Kidney (tissue), 14 donors: ENCODE results near the gene IZUMO2. TPM values are rescaled to one million over a fixed set of nuclear protein-coding genes. Genes with fewer than 3 reads are reported as not detected.

Experiments used
- DNase-seq, 5 donors: peaks; one replicate each; pipeline ENCODE4 v3.0.0-alpha.2; 2013 to 2020
- FAIRE-seq: peaks from 2 replicates; lab custom pipeline; 2012; peaks lifted over from hg19 to GRCh38; lab: Jason Lieb, UNC
- H3K27ac ChIP-seq, 2 donors: one replicate each; pipeline ENCODE4 v1.7.0; 2013; ENCODE audit warnings: low read depth in 2 of 2, low read length in 2 of 2, inconsistent platforms in 1 of 2
- H3K27me3 ChIP-seq: one replicate; pipeline ENCODE4 v1.7.1; 2013; ENCODE audit warnings: low read length, inconsistent platforms; ENCODE audit not compliant: control insufficient read depth, insufficient read depth
- H3K36me3 ChIP-seq, 3 donors: one replicate each; pipeline versions ENCODE4 v1.7.0 to v1.7.1; 2013; ENCODE audit warnings: low read length in 3 of 3, control low read depth in 1 of 3, inconsistent platforms in 1 of 3; ENCODE audit not compliant: insufficient read depth in 3 of 3, control insufficient read depth in 2 of 3
- H3K4me1 ChIP-seq, 3 donors: one replicate each; pipeline versions ENCODE4 v1.7.0 to v1.7.1; 2013; ENCODE audit warnings: low read length in 3 of 3, inconsistent platforms in 1 of 3, low read depth in 1 of 3; ENCODE audit not compliant: control insufficient read depth in 2 of 3, insufficient read depth in 2 of 3
- H3K4me3 ChIP-seq, 3 donors: one replicate each; pipeline versions ENCODE4 v1.7.0 to v1.8.1; 2013; ENCODE audit warnings: low read length in 3 of 3, control low read depth in 1 of 3, inconsistent platforms in 1 of 3
- H3K9ac ChIP-seq, 3 donors: one replicate each; pipeline versions ENCODE4 v1.7.0 to v1.7.1; 2013; ENCODE audit warnings: low read length in 3 of 3, control low read depth in 1 of 3, inconsistent platforms in 1 of 3
- H3K9me3 ChIP-seq, 3 donors: one replicate each; pipeline versions ENCODE4 v1.7.0 to v1.7.1; 2013; ENCODE audit warnings: low read length in 3 of 3, control low read depth in 1 of 3, inconsistent platforms in 1 of 3; ENCODE audit not compliant: control insufficient read depth in 2 of 3, insufficient read depth in 1 of 3
- CTCF ChIP-seq: IDR thresholded peaks from 3 replicates; pipeline ENCODE4 v1.5.1; 2012; ENCODE audit warnings: mild to moderate bottlenecking, moderate library complexity, borderline replicate concordance; ENCODE audit not compliant: insufficient read depth; ENCODE audit errors: extremely low read depth
- intact Hi-C: fragments of 100-400 bp; cut with DNase I; formaldehyde crosslinking; loops from one replicate; pipeline ENCODE4 v1.11.1; 2022
- polyA plus RNA-seq: library from polyadenylated mRNA; stranded (reverse); fragments of 350-450 nt; fragmentation: Illumina TruSeq; extraction: RNeasy Lipid Tissue Mini Kit (QIAGEN cat#74804); gene quantifications from one replicate; pipeline ENCODE4 v1.2.3, GENCODE V29; 2014; ENCODE audit warnings: low read depth, low replicate concordance; ENCODE audit not compliant: insufficient read depth
- total RNA-seq: library from RNA; stranded (reverse); fragmentation: NEBNext Ultra II Directional; extraction: Animal tissue kit (Norgen Biotek cat#: 25700); gene quantifications from one replicate; pipeline ENCODE4 v1.2.1, GENCODE V29; 2021
- donor health status: control.
- donor health status: control.
- donor health status: control.
- donor health status: control.
- donor health status: control.
- donor health status: DM: yes; HTN: yes; CAD: no.
- donor health status: Normal renal cell carcinoma (clear cell type).

Gene IZUMO2
- total and polyA plus RNA-seq, 2 donors from 2014 or later: not detected

- FAIRE-seq: no peak
These were observed 4.5 kb downstream of the IZUMO2 start for GRCh38 chr19:50158577-50158976.

GRCh38 chr19:50155520-50156109, 7.5 kb downstream of the IZUMO2 start:
- FAIRE-seq (no peak), DNase-seq (no peak)
- Histone ChIP-seq H3K36me3 (no peaks in the 10 kb centered on the region), H3K27me3 (no peaks in the 10 kb centered on the region), H3K27ac (no peak overlapping the region), H3K9me3 (peaks cover 0 to 5% (median 0%) of the 10 kb centered on the region in 3 donors), H3K4me3 (no peak overlapping the region), H3K9ac (no peak overlapping the region), H3K4me1 (no peaks in the 10 kb centered on the region)
- no peak for TF ChIP-seq CTCF
- intact Hi-C loops: no loop called here

More at GRCh38 chr19:50158577-50158976, 4.5 kb downstream of the IZUMO2 start:
- Histone ChIP-seq H3K4me1 (no peaks in the 10 kb centered on the region), H3K9me3 (peaks cover 0 to 5% (median 0%) of the 10 kb centered on the region in 3 donors), H3K9ac (no peak overlapping the region), H3K4me3 (no peak overlapping the region), H3K36me3 (no peaks in the 10 kb centered on the region), H3K27me3 (no peaks in the 10 kb centered on the region), H3K27ac (no peak overlapping the region)
- TF ChIP-seq CTCF: no peak
- intact Hi-C loops: no loop called here
- DNase-seq: no peak

DNA sequence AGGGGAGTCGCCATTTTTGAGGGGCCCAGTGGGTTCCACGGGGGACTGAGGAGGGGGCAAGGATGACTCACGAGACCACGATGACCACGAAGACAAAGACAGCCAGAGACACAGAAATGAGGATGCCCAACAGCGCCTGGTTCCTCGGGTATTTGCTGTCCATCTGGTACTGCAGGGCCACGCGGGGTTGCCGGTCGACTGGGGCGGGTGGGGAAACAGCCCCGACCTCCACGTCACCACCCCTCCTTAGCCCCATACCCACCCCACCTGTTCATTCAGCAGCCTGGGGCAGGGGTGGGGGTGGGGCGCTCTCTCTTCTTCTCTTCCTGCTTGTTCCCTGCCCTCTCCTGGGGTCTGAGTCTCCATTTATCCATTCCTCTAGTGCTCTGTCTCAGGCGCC, 8.6 kb downstream of the IZUMO2 start:
- Histone ChIP-seq H3K4me3 (no peak overlapping the region), H3K27ac (no peak overlapping the region), H3K36me3 (no peaks in the 10 kb centered on the region), H3K4me1 (no peaks in the 10 kb centered on the region), H3K27me3 (no peaks in the 10 kb centered on the region), H3K9ac (no peak overlapping the region), H3K9me3 (peaks cover 0 to 5% (median 0%) of the 10 kb centered on the region in 3 donors)
- DNase-seq: no peak
- no peak for TF ChIP-seq CTCF
- FAIRE-seq: no peak
- intact Hi-C loops: no loop called here

DNA sequence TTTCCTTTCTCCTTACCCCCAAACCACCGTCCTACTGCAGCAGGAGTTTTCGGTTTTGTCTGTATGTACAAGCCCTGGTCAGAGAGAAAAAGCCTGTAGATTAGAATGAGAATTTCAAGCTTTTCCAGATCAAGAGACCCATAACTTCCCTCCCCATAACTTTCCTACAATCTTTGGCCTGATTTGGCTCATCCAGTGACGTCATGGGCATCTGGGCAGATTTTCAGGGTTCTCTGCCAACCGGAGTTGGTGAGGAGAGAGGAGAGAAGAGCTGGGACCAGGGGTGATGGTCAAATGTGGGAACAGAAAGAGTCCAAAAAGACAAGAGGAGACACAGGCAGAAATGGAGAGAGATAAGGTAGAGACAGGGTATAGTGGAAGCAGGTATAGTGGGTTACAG, 10.5 kb downstream of the IZUMO2 start:
- intact Hi-C loops: no loop called here
- no peak overlapping the region for H3K27ac ChIP-seq
- no peak for FAIRE-seq
- no peaks in the 10 kb centered on the region for H3K27me3 ChIP-seq
- H3K9ac ChIP-seq: no peak overlapping the region
- H3K9me3 ChIP-seq: no peaks in the 10 kb centered on the region
- H3K36me3 ChIP-seq: no peaks in the 10 kb centered on the region
- TF ChIP-seq CTCF: no peak
- H3K4me3 ChIP-seq: no peak overlapping the region
- H3K4me1 ChIP-seq: no peaks in the 10 kb centered on the region
- no peak for DNase-seq
